NCI-H2029 (cell line): ENCODE data around the gene MED26.

Source experiments
- DNase-seq: peaks from one replicate; lab custom pipeline; 2025; lab: John Stamatoyannopoulos, UW

The MED26 gene

GRCh38 chr19:16540948-16541347 is 87.1 kb downstream of the MED26 start:
- DNase-seq, result no peak

- DNase-seq, result no peak
Measured at GRCh38 chr19:16537111-16537510, 90.9 kb downstream of the MED26 start.

- DNase-seq, result no peak
Measured at GRCh38 chr19:16536130-16536529, 91.9 kb downstream of the MED26 start.

- no peak for DNase-seq
Measured at GRCh38 chr19:16535381-16535780, 92.6 kb downstream of the MED26 start.

- no peak for DNase-seq
Measured at GRCh38 chr19:16532440-16533234, 95.4 kb downstream of the MED26 start.

GRCh38 chr19:16531380-16531669 is 96.7 kb downstream of the MED26 start:
- no peak for DNase-seq

- no peak for DNase-seq
Measured at GRCh38 chr19:16530540-16531379, 97.2 kb downstream of the MED26 start.

GRCh38 chr19:16529466-16530144 is 98.4 kb downstream of the MED26 start:
- DNase-seq, result no peak

GRCh38 chr19:16527971-16528521 is 100.0 kb downstream of the MED26 start:
- DNase-seq, result no peak

- DNase-seq, result no peak
Measured at GRCh38 chr19:16527334-16527935, 100.6 kb downstream of the MED26 start.

GRCh38 chr19:16525751-16526481 is 102.1 kb downstream of the MED26 start:
- DNase-seq, result no peak

GRCh38 chr19:16524991-16525734 is 102.8 kb downstream of the MED26 start:
- no peak for DNase-seq
